Fibroblast of the aortic adventitia (primary cell): ENCODE data around the gene ZNRF1. TPM values are rescaled to one million over a fixed set of nuclear protein-coding genes. Genes with fewer than 3 reads are reported as not detected.

Experiments used
- DNase-seq: peaks from one replicate; pipeline ENCODE4 v3.0.0-alpha.2; 2010; ENCODE audit warnings: low read depth
- H3K4me3 ChIP-seq: 2 replicates; pipeline ENCODE4 v1.5.1; 2011; ENCODE audit warnings: low read depth, mild to moderate bottlenecking, control low read depth, low read length, moderate library complexity
- CTCF ChIP-seq: IDR thresholded peaks from 2 replicates; pipeline ENCODE4 v1.5.1; 2011; ENCODE audit warnings: mild to moderate bottlenecking, low read length, control low read depth, inconsistent platforms; ENCODE audit not compliant: insufficient read depth
- total RNA-seq: library from RNA; depleted of rRNA; stranded (reverse); fragments of >200 nt; gene quantifications from 2 replicates; pipeline ENCODE4 v1.2.3, GENCODE V29; 2012; ENCODE audit warnings: low replicate concordance

The ZNRF1 gene
- total RNA-seq, 1 donor, result 14.5 TPM

- no peak for DNase-seq
- TF ChIP-seq CTCF, result no peak
Observed at GRCh38 chr16:75035410-75035968, 36.7 kb downstream of the ZNRF1 start.

GRCh38 chr16:75038036-75038858 is 39.4 kb downstream of the ZNRF1 start:
- H3K4me3 ChIP-seq, result no peak overlapping the region
- TF ChIP-seq CTCF, result no peak
- peak; percentile 61 for DNase-seq

More at GRCh38 chr16:75035410-75035968, 36.7 kb downstream of the ZNRF1 start:
- no peak overlapping the region for H3K4me3 ChIP-seq

- no peak overlapping the region for H3K4me3 ChIP-seq
- no peak for TF ChIP-seq CTCF
- DNase-seq, result no peak
Observed at GRCh38 chr16:75039941-75040340, 41.1 kb downstream of the ZNRF1 start.

GRCh38 chr16:75042426-75043174 is 43.8 kb downstream of the ZNRF1 start:
- TF ChIP-seq CTCF, result no peak
- no peak overlapping the region for H3K4me3 ChIP-seq
- no peak for DNase-seq

- H3K4me3 ChIP-seq, result no peak overlapping the region
- TF ChIP-seq CTCF, result no peak
- peak; percentile 73 for DNase-seq
Observed at GRCh38 chr16:75043175-75043895, 44.5 kb downstream of the ZNRF1 start.

GRCh38 chr16:75044800-75045361 is 46.1 kb downstream of the ZNRF1 start:
- DNase-seq, result peak; percentile 78
- no peak for TF ChIP-seq CTCF

More at GRCh38 chr16:75044800-75045361, 46.1 kb downstream of the ZNRF1 start:
- H3K4me3 ChIP-seq, result no peak overlapping the region
